GM19455 (cell line): ENCODE measurements around the gene TBC1D3K.
"Not testable (repeated sequence)": the region's sequence is repeated elsewhere in the genome, so short reads cannot be mapped to it uniquely, and the experiment has no call there.

ENCODE experiments used
- ATAC-seq: cut with Tn5 transposase; IDR thresholded peaks from one replicate; pipeline ENCODE4 v1.9.1; 2021; ENCODE audit not compliant: unreplicated experiment

TBC1D3K gene

GRCh38 chr17:37924115-37924514, at the start of gene TBC1D3K:
TBC1D3K (plus strand) TSS chr17:37924415; CDS start chr17:37926000, 1,585 bp downstream.
- not testable (repeated sequence) for ATAC-seq

GRCh38 chr17:37884516-37884915, 39.7 kb upstream of the TBC1D3K start:
- ATAC-seq = no peak

GRCh38 chr17:37885136-37885535, 39.1 kb upstream of the TBC1D3K start:
- no peak for ATAC-seq

GRCh38 chr17:37888881-37889280, 35.3 kb upstream of the TBC1D3K start:
- no peak for ATAC-seq

GRCh38 chr17:37896961-37897360, 27.3 kb upstream of the TBC1D3K start:
- not testable (repeated sequence) for ATAC-seq
